K562 (cell line): Measurements from ENCODE around the gene MPND. TPM values are rescaled to one million over a fixed set of nuclear protein-coding genes. Genes with fewer than 3 reads are reported as not detected.

Source experiments
- ATF3 ChIP-seq, 2 experiments: fragments of 450-650 bp in 1 of 2; sonication (generic) in 1 of 2; formaldehyde crosslinking in 1 of 2; IDR thresholded peaks in 1 of 2; conservative IDR thresholded peaks in 1 of 2; 2 replicates each; pipeline versions ENCODE4 v1.6.1 to v1.8.1; 2016 to 2023; ENCODE audit warnings: mild to moderate bottlenecking in 2 of 2, moderate library complexity in 2 of 2, inconsistent platforms in 1 of 2, missing genetic modification reagents in 1 of 2
- BHLHE40 ChIP-seq: IDR thresholded peaks from 2 replicates; pipeline ENCODE4 v1.6.1; 2011; ENCODE audit warnings: low read length, improper control_type of control experiment
- LCOR ChIP-seq: sonication (generic); formaldehyde crosslinking; IDR thresholded peaks from 2 replicates; pipeline ENCODE4 v1.8.0; 2022; ENCODE audit warnings: mild to moderate bottlenecking, missing genetic modification reagents
- MGA ChIP-seq: fragments of 450-650 bp; IDR thresholded peaks from 2 replicates; pipeline ENCODE4 v1.6.1; 2016; ENCODE audit warnings: mild to moderate bottlenecking, moderate library complexity
- PKNOX1 ChIP-seq: fragments of 450-650 bp; IDR thresholded peaks from 2 replicates; pipeline ENCODE4 v1.6.1; 2016
- PML ChIP-seq: IDR thresholded peaks from 2 replicates; pipeline ENCODE4 v1.6.1; 2012; ENCODE audit warnings: low read length, inconsistent platforms
- POLR2AphosphoS5 ChIP-seq: IDR thresholded peaks from 2 replicates; pipeline ENCODE4 v1.6.1; 2011; ENCODE audit warnings: mild to moderate bottlenecking, low read depth, low read length, moderate library complexity; ENCODE audit not compliant: control insufficient read depth, insufficient read depth
- POLR2B ChIP-seq: fragments of 450-650 bp; IDR thresholded peaks from 2 replicates; pipeline ENCODE4 v1.6.1; 2018; ENCODE audit warnings: low read depth; ENCODE audit not compliant: partially characterized antibody
- SP1 ChIP-seq: sonication (generic); formaldehyde crosslinking; IDR thresholded peaks from 2 replicates; pipeline ENCODE4 v1.8.1; 2022; ENCODE audit warnings: mild to moderate bottlenecking, missing genetic modification reagents
- ZNF263 ChIP-seq: sonication (generic); formaldehyde crosslinking; IDR thresholded peaks from 2 replicates; pipeline ENCODE4 v1.8.0; 2022; ENCODE audit warnings: mild to moderate bottlenecking, missing genetic modification reagents, borderline replicate concordance
- polyA plus RNA-seq, 8 experiments: library from polyadenylated mRNA; depleted of rRNA in 4 of 8; stranded (reverse) in 5 of 8; unstranded in 3 of 8; fragments of >200 nt; fragmentation: Nextera tagmentation in 2 of 8; fragmentation: Illumina TruSeq in 1 of 8; extraction: Ambion mirVana in 2 of 8; extraction: Trizol in 1 of 8; gene quantifications; 2 replicates each; pipeline versions ENCODE4 v1.2.1 to v1.2.3, GENCODE V29; 2011 to 2014; ENCODE audit warnings: inconsistent platforms in 1 of 8, missing spikeins in 1 of 8
- total RNA-seq, 7 experiments: library from RNA; depleted of rRNA in 6 of 7; stranded (reverse); fragments of >200 nt in 6 of 7; fragmentation: Illumina TruSeq in 2 of 7; extraction: Trizol in 2 of 7; gene quantifications; 2 replicates each; pipeline versions ENCODE4 v1.2.1 to v1.2.3, GENCODE V29; 2011 to 2021; ENCODE audit warnings: low replicate concordance in 1 of 7
- TF ChIP-seq, protein P1 (sequence below), 2 experiments: fragments of 450-650 bp in 1 of 2; sonication (generic) in 1 of 2; formaldehyde crosslinking; conservative IDR thresholded peaks; 2 replicates each; pipeline versions ENCODE4 v1.4.0 to v1.8.1; 2020 to 2022; ENCODE audit warnings: mild to moderate bottlenecking in 1 of 2, missing genetic modification reagents in 1 of 2

MPND gene
- total and polyA plus RNA-seq, 9 of the 15 experiments (the other 6 are each of a cell fraction or from before 2014, with no cell fraction given) = 0.25 to 14.0 (median 3.9) TPM

GRCh38 chr19:4310247-4311121 lies 32.9 kb upstream of the MPND start (continued):
- TF ChIP-seq, protein P1, sequence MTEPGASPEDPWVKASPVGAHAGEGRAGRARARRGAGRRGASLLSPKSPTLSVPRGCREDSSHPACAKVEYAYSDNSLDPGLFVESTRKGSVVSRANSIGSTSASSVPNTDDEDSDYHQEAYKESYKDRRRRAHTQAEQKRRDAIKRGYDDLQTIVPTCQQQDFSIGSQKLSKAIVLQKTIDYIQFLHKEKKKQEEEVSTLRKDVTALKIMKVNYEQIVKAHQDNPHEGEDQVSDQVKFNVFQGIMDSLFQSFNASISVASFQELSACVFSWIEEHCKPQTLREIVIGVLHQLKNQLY (CRISPR knock-in tag; conservative IDR thresholded peaks at IDR 0.05) = no peak; a peak in 1 of 4 replicates
- TF ChIP-seq BHLHE40 (no peak), ZNF263 (CRISPR knock-in tag) (0 out of 2 replicates have a peak, but pooled peaks have one; percentile 82), LCOR (peak; percentile 71), PKNOX1 (peak; percentile 46), POLR2AphosphoS5 (0 out of 2 replicates have a peak, but pooled peaks have one; percentile 42), PML (peak; percentile 62; the same call in 1 of the 2 replicates), POLR2B (peak; percentile 84), SP1 (CRISPR knock-in tag) (peak; percentile 90), ATF3 (IDR thresholded peaks at IDR 0.05) (peak; percentile 90), ATF3 (CRISPR knock-in tag; conservative IDR thresholded peaks at IDR 0.05) (no peak), MGA (peak; percentile 93)
